ENCODE data around the gene RNF212B. TPM values are rescaled to one million over a fixed set of nuclear protein-coding genes. Genes with fewer than 3 reads are reported as not detected.

Gene RNF212B
- total and polyA plus RNA-seq, 2 of the 13 experiments (the other 11 are each of a cell fraction or from before 2014, with no cell fraction given) = 0.05 TPM; not detected in 1

DNA sequence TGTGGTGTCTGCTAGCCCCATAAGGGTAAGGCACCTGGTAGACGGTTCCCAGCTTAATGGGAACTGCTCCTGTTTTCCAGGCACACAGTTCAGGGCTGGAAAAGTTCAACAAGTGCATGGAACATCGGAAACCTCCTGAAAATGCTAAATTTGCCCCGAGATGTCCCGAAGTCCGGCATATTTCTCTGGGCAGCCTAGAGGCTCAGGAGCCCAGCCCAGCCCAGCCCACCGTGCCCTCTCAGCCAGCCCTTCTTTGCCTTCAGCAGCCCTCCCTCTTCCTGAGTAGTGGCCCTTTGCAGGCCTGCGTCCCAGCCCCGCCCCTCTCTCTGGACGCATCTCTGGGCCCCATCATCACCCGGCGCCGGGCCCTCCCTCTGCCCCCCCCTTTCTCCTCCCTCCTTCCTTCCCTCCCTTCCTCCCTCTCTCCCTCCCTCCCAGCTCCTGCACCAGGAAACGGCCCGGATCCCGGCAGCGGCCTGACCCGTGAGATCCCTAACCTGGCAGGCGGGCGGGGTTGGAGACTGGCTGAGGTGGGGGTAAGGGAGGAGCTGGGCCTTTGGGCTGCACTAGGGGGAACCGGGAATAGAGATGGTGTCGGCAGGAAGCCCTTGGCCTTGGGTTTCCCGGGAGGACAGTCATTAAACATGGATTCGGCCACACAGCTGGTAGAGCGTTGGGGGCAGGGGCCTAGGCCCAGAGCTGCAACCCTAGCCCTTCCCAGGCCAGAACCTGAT, 68.8 kb downstream of the RNF212B start, which contains the start of gene BCL2L2 (continued):
- TF ChIP-seq, protein P1, sequence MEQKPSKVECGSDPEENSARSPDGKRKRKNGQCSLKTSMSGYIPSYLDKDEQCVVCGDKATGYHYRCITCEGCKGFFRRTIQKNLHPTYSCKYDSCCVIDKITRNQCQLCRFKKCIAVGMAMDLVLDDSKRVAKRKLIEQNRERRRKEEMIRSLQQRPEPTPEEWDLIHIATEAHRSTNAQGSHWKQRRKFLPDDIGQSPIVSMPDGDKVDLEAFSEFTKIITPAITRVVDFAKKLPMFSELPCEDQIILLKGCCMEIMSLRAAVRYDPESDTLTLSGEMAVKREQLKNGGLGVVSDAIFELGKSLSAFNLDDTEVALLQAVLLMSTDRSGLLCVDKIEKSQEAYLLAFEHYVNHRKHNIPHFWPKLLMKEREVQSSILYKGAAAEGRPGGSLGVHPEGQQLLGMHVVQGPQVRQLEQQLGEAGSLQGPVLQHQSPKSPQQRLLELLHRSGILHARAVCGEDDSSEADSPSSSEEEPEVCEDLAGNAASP (CRISPR knock-in tag; IDR thresholded peaks at IDR 0.05; ENCODE audit: borderline replicate concordance) = peak; percentile 74
- no peak for TF ChIP-seq HNRNPUL1 (IDR thresholded peaks at IDR 0.05; ENCODE audit: low read depth, low read length)
- no peak for TF ChIP-seq ZNF569 (CRISPR knock-in tag; IDR thresholded peaks at IDR 0.05; ENCODE audit: borderline replicate concordance)
- peak; percentile 13; the same call in 1 of the 2 replicates for TF ChIP-seq NFE2L2 (IDR thresholded peaks at IDR 0.05; ENCODE audit: low read length)
- TF ChIP-seq TCF7L2 (IDR thresholded peaks at IDR 0.05; ENCODE audit: low read depth, low read length) = no peak
- TF ChIP-seq, protein P2, sequence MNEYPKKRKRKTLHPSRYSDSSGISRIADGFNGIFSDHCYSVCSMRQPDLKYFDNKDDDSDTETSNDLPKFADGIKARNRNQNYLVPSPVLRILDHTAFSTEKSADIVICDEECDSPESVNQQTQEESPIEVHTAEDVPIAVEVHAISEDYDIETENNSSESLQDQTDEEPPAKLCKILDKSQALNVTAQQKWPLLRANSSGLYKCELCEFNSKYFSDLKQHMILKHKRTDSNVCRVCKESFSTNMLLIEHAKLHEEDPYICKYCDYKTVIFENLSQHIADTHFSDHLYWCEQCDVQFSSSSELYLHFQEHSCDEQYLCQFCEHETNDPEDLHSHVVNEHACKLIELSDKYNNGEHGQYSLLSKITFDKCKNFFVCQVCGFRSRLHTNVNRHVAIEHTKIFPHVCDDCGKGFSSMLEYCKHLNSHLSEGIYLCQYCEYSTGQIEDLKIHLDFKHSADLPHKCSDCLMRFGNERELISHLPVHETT (CRISPR knock-in tag; conservative IDR thresholded peaks at IDR 0.05) = peak; percentile 92
- TF ChIP-seq ZNF747 (CRISPR knock-in tag; IDR thresholded peaks at IDR 0.05; ENCODE audit: borderline replicate concordance) = peak; percentile 97
- TF ChIP-seq SALL2 (CRISPR knock-in tag; IDR thresholded peaks at IDR 0.05) = peak; percentile 92
- TF ChIP-seq, protein P3, sequence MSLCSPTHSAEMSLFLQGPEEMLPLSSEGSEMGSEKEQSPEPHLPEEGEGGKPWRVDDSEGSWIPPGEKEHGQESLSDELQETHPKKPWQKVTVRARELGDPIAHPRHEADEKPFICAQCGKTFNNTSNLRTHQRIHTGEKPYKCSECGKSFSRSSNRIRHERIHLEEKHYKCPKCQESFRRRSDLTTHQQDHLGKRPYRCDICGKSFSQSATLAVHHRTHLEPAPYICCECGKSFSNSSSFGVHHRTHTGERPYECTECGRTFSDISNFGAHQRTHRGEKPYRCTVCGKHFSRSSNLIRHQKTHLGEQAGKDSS (CRISPR knock-in tag; IDR thresholded peaks at IDR 0.05; ENCODE audit: borderline replicate concordance, low read depth) = 0 out of 2 replicates have a peak, but pooled peaks have one; percentile 26
- no peak; the same call in 1 of the 2 replicates for TF ChIP-seq ZIK1 (CRISPR knock-in tag; IDR thresholded peaks at IDR 0.05; ENCODE audit: borderline replicate concordance, low read depth)
- TF ChIP-seq RNF2 (conservative IDR thresholded peaks at IDR 0.05; ENCODE audit: low read depth) = peak; percentile 42; the same call in 1 of the 2 replicates
- no peak for TF ChIP-seq NFE2 (CRISPR knock-in tag; IDR thresholded peaks at IDR 0.05)
- TF ChIP-seq TGIF2 (CRISPR knock-in tag; IDR thresholded peaks at IDR 0.05) = peak; percentile 56; the same call in 1 of the 2 replicates
- peak; percentile 97 for TF ChIP-seq ZNF274 (CRISPR knock-in tag; IDR thresholded peaks at IDR 0.05)
- TF ChIP-seq, protein P4, sequence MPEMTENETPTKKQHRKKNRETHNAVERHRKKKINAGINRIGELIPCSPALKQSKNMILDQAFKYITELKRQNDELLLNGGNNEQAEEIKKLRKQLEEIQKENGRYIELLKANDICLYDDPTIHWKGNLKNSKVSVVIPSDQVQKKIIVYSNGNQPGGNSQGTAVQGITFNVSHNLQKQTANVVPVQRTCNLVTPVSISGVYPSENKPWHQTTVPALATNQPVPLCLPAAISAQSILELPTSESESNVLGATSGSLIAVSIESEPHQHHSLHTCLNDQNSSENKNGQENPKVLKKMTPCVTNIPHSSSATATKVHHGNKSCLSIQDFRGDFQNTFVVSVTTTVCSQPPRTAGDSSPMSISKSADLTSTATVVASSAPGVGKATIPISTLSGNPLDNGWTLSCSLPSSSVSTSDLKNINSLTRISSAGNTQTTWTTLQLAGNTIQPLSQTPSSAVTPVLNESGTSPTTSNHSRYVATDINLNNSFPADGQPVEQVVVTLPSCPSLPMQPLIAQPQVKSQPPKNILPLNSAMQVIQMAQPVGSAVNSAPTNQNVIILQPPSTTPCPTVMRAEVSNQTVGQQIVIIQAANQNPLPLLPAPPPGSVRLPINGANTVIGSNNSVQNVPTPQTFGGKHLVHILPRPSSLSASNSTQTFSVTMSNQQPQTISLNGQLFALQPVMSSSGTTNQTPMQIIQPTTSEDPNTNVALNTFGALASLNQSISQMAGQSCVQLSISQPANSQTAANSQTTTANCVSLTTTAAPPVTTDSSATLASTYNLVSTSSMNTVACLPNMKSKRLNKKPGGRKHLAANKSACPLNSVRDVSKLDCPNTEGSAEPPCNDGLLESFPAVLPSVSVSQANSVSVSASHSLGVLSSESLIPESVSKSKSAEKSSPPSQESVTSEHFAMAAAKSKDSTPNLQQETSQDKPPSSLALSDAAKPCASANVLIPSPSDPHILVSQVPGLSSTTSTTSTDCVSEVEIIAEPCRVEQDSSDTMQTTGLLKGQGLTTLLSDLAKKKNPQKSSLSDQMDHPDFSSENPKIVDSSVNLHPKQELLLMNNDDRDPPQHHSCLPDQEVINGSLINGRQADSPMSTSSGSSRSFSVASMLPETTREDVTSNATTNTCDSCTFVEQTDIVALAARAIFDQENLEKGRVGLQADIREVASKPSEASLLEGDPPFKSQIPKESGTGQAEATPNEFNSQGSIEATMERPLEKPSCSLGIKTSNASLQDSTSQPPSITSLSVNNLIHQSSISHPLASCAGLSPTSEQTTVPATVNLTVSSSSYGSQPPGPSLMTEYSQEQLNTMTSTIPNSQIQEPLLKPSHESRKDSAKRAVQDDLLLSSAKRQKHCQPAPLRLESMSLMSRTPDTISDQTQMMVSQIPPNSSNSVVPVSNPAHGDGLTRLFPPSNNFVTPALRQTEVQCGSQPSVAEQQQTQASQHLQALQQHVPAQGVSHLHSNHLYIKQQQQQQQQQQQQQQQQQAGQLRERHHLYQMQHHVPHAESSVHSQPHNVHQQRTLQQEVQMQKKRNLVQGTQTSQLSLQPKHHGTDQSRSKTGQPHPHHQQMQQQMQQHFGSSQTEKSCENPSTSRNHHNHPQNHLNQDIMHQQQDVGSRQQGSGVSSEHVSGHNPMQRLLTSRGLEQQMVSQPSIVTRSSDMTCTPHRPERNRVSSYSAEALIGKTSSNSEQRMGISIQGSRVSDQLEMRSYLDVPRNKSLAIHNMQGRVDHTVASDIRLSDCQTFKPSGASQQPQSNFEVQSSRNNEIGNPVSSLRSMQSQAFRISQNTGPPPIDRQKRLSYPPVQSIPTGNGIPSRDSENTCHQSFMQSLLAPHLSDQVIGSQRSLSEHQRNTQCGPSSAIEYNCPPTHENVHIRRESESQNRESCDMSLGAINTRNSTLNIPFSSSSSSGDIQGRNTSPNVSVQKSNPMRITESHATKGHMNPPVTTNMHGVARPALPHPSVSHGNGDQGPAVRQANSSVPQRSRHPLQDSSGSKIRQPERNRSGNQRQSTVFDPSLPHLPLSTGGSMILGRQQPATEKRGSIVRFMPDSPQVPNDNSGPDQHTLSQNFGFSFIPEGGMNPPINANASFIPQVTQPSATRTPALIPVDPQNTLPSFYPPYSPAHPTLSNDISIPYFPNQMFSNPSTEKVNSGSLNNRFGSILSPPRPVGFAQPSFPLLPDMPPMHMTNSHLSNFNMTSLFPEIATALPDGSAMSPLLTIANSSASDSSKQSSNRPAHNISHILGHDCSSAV (CRISPR knock-in tag; IDR thresholded peaks at IDR 0.05; ENCODE audit: borderline replicate concordance) = 0 out of 2 replicates have a peak, but pooled peaks have one; percentile 92
- no peak for TF ChIP-seq SRY (CRISPR knock-in tag; IDR thresholded peaks at IDR 0.05)
- no peak for TF ChIP-seq ZNF530 (CRISPR knock-in tag; IDR thresholded peaks at IDR 0.05; ENCODE audit: low read depth)

Data from HepG2 (cell line).